GOT3 (cell line): ENCODE results near the gene IKZF2.

Source experiments
- DNase-seq: peaks from one replicate; lab custom pipeline; 2025; ENCODE audit warnings: mixed read lengths; lab: John Stamatoyannopoulos, UW

The IKZF2 gene

GRCh38 chr2:212998626-212999359 lies 152.6 kb downstream of the IKZF2 start:
- DNase-seq, result no peak

GRCh38 chr2:212997526-212998020 lies 153.8 kb downstream of the IKZF2 start:
- no peak for DNase-seq

GRCh38 chr2:212995920-212996319 lies 155.5 kb downstream of the IKZF2 start:
- no peak for DNase-seq

GRCh38 chr2:212994976-212995375 lies 156.4 kb downstream of the IKZF2 start:
- no peak for DNase-seq

GRCh38 chr2:212991120-212991519 lies 160.3 kb downstream of the IKZF2 start:
- no peak for DNase-seq

GRCh38 chr2:212990697-212991096 lies 160.7 kb downstream of the IKZF2 start:
- no peak for DNase-seq

GRCh38 chr2:212987492-212987891 lies 163.9 kb downstream of the IKZF2 start:
- DNase-seq, result no peak

GRCh38 chr2:212984129-212984528 lies 167.3 kb downstream of the IKZF2 start:
- DNase-seq, result no peak

- no peak for DNase-seq
Observed at GRCh38 chr2:212979799-212980198, 171.6 kb downstream of the IKZF2 start.

- no peak for DNase-seq
Observed at GRCh38 chr2:212979046-212979612, 172.3 kb downstream of the IKZF2 start.

GRCh38 chr2:212977152-212977551 lies 174.3 kb downstream of the IKZF2 start:
- no peak for DNase-seq

GRCh38 chr2:212975333-212975732 lies 176.1 kb downstream of the IKZF2 start:
- no peak for DNase-seq

- no peak for DNase-seq
Observed at GRCh38 chr2:212974692-212975091, 176.7 kb downstream of the IKZF2 start.

- DNase-seq, result no peak
Observed at GRCh38 chr2:212973347-212973746, 178.1 kb downstream of the IKZF2 start.

GRCh38 chr2:212970132-212970531 lies 181.3 kb downstream of the IKZF2 start:
- DNase-seq, result no peak

GRCh38 chr2:212968284-212969081 lies 182.9 kb downstream of the IKZF2 start:
- DNase-seq, result no peak

GRCh38 chr2:212966884-212967283 lies 184.5 kb downstream of the IKZF2 start:
- DNase-seq, result no peak

GRCh38 chr2:212962691-212963090 lies 188.7 kb downstream of the IKZF2 start:
- no peak for DNase-seq

GRCh38 chr2:212961255-212961654 lies 190.2 kb downstream of the IKZF2 start:
- no peak for DNase-seq

- DNase-seq, result no peak
Observed at GRCh38 chr2:212960336-212960735, 191.1 kb downstream of the IKZF2 start.

- no peak for DNase-seq
Observed at GRCh38 chr2:212959471-212960117, 191.8 kb downstream of the IKZF2 start.

GRCh38 chr2:212958757-212959295 lies 192.6 kb downstream of the IKZF2 start:
- no peak for DNase-seq
